ENCODE results near the gene NAV2.

The NAV2 gene

GRCh38 chr11:19940831-19941230 lies 228.2 kb downstream of the NAV2 start:
- H3K27me3 ChIP-seq: no peaks in the 10 kb centered on the region
- TF ChIP-seq, protein P1, sequence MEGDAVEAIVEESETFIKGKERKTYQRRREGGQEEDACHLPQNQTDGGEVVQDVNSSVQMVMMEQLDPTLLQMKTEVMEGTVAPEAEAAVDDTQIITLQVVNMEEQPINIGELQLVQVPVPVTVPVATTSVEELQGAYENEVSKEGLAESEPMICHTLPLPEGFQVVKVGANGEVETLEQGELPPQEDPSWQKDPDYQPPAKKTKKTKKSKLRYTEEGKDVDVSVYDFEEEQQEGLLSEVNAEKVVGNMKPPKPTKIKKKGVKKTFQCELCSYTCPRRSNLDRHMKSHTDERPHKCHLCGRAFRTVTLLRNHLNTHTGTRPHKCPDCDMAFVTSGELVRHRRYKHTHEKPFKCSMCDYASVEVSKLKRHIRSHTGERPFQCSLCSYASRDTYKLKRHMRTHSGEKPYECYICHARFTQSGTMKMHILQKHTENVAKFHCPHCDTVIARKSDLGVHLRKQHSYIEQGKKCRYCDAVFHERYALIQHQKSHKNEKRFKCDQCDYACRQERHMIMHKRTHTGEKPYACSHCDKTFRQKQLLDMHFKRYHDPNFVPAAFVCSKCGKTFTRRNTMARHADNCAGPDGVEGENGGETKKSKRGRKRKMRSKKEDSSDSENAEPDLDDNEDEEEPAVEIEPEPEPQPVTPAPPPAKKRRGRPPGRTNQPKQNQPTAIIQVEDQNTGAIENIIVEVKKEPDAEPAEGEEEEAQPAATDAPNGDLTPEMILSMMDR (IDR thresholded peaks at IDR 0.05): no peak
- H3K9me3 ChIP-seq: no peaks in the 10 kb centered on the region
- no peak overlapping the region for H3K4me3 ChIP-seq (ENCODE audit: low read depth in 1 of 2, low read length in 1 of 2)
- H3K4me1 ChIP-seq (ENCODE audit: control insufficient read depth in 1 of 2, insufficient read depth in 1 of 2, low read depth in 1 of 2, low read length in 1 of 2): peaks cover 51 to 62% of the 10 kb centered on the region in 2 experiments
- H3K36me3 ChIP-seq: peaks cover 4% of the 10 kb centered on the region
- H3K27ac ChIP-seq: peak overlapping the region; percentile 55

DNA sequence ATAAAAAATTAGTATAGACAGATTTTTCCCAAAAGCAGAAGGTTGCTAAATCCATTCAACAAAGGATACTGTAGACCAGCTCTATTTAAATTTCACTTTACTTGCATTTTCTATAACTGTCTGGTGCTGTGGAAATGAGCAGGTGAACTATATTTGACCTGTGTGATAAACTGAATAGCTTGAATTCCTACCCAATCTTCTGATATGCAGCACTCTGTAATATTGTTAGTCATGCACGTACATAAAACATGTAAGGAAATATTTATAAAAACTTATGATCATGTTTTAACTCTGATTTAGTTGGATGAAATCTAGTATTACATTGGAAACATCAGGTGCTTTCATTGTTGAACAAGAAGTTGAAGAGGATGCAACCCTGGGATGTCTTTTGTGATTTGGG lies 234.0 kb downstream of the NAV2 start:
- TF ChIP-seq, protein P1 (IDR thresholded peaks at IDR 0.05): no peak
- peaks cover 23 to 33% of the 10 kb centered on the region in 2 experiments for H3K4me1 ChIP-seq (ENCODE audit: control insufficient read depth in 1 of 2, insufficient read depth in 1 of 2, low read depth in 1 of 2, low read length in 1 of 2)
- H3K27me3 ChIP-seq: no peaks in the 10 kb centered on the region
- no peaks in the 10 kb centered on the region for H3K9me3 ChIP-seq
- H3K27ac ChIP-seq: no peak overlapping the region
- H3K4me3 ChIP-seq (ENCODE audit: low read depth in 1 of 2, low read length in 1 of 2): no peak overlapping the region
- H3K36me3 ChIP-seq: peaks cover 45% of the 10 kb centered on the region

GRCh38 chr11:19947537-19948114 lies 235.0 kb downstream of the NAV2 start:
- Histone ChIP-seq H3K36me3 (peaks cover 45% of the 10 kb centered on the region), H3K4me3 (ENCODE audit: low read depth in 1 of 2, low read length in 1 of 2) (no peak overlapping the region), H3K27ac (no peak overlapping the region), H3K27me3 (peaks cover 4% of the 10 kb centered on the region), H3K4me1 (ENCODE audit: control insufficient read depth in 1 of 2, insufficient read depth in 1 of 2, low read depth in 1 of 2, low read length in 1 of 2) (peaks cover 20 to 28% of the 10 kb centered on the region in 2 experiments), H3K9me3 (no peaks in the 10 kb centered on the region)
- TF ChIP-seq, protein P1 (IDR thresholded peaks at IDR 0.05): no peak

DNA sequence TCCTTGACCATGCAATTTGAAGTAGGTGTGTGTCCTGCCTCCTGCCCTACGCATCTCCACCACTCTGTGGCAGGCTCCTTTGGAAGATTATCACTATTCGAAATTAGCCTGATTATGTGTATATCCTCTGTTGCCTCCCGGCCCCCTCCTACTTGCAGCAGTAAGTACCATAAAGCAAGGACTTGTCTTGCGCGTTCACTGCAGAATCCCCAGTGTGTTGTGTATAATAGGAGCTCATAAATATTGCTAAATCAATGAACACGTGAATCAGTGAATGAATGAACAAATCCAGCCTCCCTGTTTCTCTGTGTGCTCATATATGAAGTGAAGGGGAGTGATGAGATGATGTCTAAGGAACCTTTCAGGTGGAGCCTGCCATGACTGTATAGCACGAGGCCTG lies 237.0 kb downstream of the NAV2 start:
- Histone ChIP-seq H3K9me3 (no peaks in the 10 kb centered on the region), H3K27me3 (peaks cover 18% of the 10 kb centered on the region), H3K36me3 (peaks cover 45% of the 10 kb centered on the region), H3K27ac (no peak overlapping the region), H3K4me3 (ENCODE audit: low read depth in 1 of 2, low read length in 1 of 2) (no peak overlapping the region), H3K4me1 (ENCODE audit: control insufficient read depth in 1 of 2, insufficient read depth in 1 of 2, low read depth in 1 of 2, low read length in 1 of 2) (peaks cover 14 to 18% of the 10 kb centered on the region in 2 experiments)
- TF ChIP-seq, protein P1 (IDR thresholded peaks at IDR 0.05): no peak

- Histone ChIP-seq H3K27me3 (peaks cover 18% of the 10 kb centered on the region), H3K4me1 (ENCODE audit: control insufficient read depth in 1 of 2, insufficient read depth in 1 of 2, low read depth in 1 of 2, low read length in 1 of 2) (peaks cover 13 to 18% of the 10 kb centered on the region in 2 experiments), H3K27ac (no peak overlapping the region), H3K9me3 (no peaks in the 10 kb centered on the region), H3K36me3 (peaks cover 37% of the 10 kb centered on the region), H3K4me3 (ENCODE audit: low read depth in 1 of 2, low read length in 1 of 2) (no peak overlapping the region)
- TF ChIP-seq, protein P1 (IDR thresholded peaks at IDR 0.05): peak; percentile 51
Observed at GRCh38 chr11:19951558-19952115, 239.0 kb downstream of the NAV2 start.

Data from neutrophil (primary cell).